ENCODE measurements around the gene CACNA1S. TPM values are rescaled to one million over a fixed set of nuclear protein-coding genes. Genes with fewer than 3 reads are reported as not detected.

Gene CACNA1S
- total RNA-seq, 1 experiment from 2014 or later = not detected

DNA sequence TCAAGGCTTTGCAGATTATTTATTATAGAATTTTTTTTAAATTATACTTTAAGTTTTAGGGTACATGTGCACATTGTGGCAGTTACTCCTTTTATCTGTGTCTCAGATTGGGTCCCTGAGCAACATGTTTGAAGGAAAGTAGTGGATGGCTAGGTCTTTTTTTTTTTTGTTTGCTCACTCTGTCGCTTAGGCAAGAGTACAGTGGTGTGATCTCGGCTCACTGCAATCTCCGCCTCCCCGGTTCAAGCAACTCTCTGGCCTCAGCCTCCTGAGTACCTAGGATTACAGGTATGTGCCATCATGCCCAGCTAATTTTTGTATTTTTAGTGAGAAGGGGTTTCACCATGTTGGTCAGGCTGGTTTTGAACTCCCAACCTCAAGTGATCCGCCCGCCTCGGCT lies 49.1 kb downstream of the CACNA1S start:
- Histone ChIP-seq H3K4me3 (ENCODE audit: low read depth in 2 of 2, low read length in 2 of 2) (no peak overlapping the region), H3K27ac (ENCODE audit: low read length) (no peak overlapping the region), H3K27me3 (ENCODE audit: control insufficient read depth, insufficient read depth, low read length) (peaks cover 4% of the 10 kb centered on the region; the same call in 1 of the 2 replicates), H3K9me3 (ENCODE audit: control insufficient read depth, insufficient read depth, low read depth, low read length) (no peaks in the 10 kb centered on the region), H3K36me3 (ENCODE audit: control insufficient read depth, insufficient read depth, low read length) (no peaks in the 10 kb centered on the region), H3K4me1 (ENCODE audit: control insufficient read depth, insufficient read depth, low read length) (no peaks in the 10 kb centered on the region)
- CTCF ChIA-PET = interaction anchor here (0.9 kb wide), 1 partner anchor 22 kb away, joined by 3 read pairs; no protein-coding TSS in a partner anchor
- intact Hi-C loops (cut with micrococcal nuclease; ENCODE audit: unreplicated experiment) = no loop called here
- DNase-seq (ENCODE audit: low read depth, low spot score) (no peak), ATAC-seq (no peak)
- POLR2A ChIA-PET = no interaction called here
- TF ChIP-seq POLR2AphosphoS5 (IDR thresholded peaks at IDR 0.05; ENCODE audit: low read depth, low read length) (no peak), SIN3A (IDR thresholded peaks at IDR 0.05; ENCODE audit: borderline replicate concordance, insufficient read depth, low read depth, low read length) (no peak), TCF7L2 (IDR thresholded peaks at IDR 0.05; ENCODE audit: low read depth, low read length) (no peak)
- TF ChIP-seq, protein P1, sequence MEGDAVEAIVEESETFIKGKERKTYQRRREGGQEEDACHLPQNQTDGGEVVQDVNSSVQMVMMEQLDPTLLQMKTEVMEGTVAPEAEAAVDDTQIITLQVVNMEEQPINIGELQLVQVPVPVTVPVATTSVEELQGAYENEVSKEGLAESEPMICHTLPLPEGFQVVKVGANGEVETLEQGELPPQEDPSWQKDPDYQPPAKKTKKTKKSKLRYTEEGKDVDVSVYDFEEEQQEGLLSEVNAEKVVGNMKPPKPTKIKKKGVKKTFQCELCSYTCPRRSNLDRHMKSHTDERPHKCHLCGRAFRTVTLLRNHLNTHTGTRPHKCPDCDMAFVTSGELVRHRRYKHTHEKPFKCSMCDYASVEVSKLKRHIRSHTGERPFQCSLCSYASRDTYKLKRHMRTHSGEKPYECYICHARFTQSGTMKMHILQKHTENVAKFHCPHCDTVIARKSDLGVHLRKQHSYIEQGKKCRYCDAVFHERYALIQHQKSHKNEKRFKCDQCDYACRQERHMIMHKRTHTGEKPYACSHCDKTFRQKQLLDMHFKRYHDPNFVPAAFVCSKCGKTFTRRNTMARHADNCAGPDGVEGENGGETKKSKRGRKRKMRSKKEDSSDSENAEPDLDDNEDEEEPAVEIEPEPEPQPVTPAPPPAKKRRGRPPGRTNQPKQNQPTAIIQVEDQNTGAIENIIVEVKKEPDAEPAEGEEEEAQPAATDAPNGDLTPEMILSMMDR (IDR thresholded peaks at IDR 0.05) = no peak
- TF ChIP-seq, protein P2, sequence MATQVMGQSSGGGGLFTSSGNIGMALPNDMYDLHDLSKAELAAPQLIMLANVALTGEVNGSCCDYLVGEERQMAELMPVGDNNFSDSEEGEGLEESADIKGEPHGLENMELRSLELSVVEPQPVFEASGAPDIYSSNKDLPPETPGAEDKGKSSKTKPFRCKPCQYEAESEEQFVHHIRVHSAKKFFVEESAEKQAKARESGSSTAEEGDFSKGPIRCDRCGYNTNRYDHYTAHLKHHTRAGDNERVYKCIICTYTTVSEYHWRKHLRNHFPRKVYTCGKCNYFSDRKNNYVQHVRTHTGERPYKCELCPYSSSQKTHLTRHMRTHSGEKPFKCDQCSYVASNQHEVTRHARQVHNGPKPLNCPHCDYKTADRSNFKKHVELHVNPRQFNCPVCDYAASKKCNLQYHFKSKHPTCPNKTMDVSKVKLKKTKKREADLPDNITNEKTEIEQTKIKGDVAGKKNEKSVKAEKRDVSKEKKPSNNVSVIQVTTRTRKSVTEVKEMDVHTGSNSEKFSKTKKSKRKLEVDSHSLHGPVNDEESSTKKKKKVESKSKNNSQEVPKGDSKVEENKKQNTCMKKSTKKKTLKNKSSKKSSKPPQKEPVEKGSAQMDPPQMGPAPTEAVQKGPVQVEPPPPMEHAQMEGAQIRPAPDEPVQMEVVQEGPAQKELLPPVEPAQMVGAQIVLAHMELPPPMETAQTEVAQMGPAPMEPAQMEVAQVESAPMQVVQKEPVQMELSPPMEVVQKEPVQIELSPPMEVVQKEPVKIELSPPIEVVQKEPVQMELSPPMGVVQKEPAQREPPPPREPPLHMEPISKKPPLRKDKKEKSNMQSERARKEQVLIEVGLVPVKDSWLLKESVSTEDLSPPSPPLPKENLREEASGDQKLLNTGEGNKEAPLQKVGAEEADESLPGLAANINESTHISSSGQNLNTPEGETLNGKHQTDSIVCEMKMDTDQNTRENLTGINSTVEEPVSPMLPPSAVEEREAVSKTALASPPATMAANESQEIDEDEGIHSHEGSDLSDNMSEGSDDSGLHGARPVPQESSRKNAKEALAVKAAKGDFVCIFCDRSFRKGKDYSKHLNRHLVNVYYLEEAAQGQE (IDR thresholded peaks at IDR 0.05; ENCODE audit: insufficient read depth in 1 of 2, low read depth in 2 of 2, low read length in 1 of 2) = no peak
- in situ Hi-C loops (cut with HindIII; ENCODE audit: low pct_unique_long_range_greater_than_20kb, low sequenced_read_pairs) = no loop called here
- no TSS peak for BruUV-seq (replicated peaks)

DNA sequence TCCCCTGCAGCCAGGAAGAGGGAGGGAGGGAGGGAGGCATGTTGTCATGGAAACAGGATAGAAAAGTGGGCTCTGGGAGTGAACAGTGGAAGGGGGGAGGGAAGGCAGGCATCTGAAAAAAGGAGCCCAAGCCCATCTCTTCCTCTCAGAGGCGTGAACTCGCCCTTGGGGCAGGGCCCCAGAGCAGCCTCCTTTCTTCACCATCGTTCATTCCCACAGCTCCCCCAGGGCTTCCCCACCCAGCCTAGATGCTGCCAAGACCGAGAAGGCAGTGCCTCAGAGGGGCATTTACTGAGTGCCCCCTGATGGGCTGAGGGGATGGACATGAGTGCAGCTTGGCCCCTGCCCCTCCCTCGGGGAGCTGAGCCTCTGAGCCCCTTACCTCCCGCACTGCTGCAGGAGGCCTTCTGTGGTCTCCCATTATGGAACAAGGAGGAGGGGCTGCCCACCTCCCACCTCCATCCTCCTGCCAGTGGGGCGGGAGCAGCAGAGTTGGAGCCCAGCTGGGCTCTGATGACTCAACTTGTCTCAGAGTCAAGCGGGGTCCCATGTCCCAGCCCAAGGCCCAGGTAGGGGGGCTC lies 49.6 kb downstream of the CACNA1S start:
- Histone ChIP-seq H3K4me3 (ENCODE audit: low read depth in 2 of 2, low read length in 2 of 2) (no peak overlapping the region), H3K27ac (ENCODE audit: low read length) (no peak overlapping the region), H3K36me3 (ENCODE audit: control insufficient read depth, insufficient read depth, low read length) (no peaks in the 10 kb centered on the region), H3K27me3 (ENCODE audit: control insufficient read depth, insufficient read depth, low read length) (peaks cover 4% of the 10 kb centered on the region; the same call in 1 of the 2 replicates), H3K4me1 (ENCODE audit: control insufficient read depth, insufficient read depth, low read length) (no peaks in the 10 kb centered on the region), H3K9me3 (ENCODE audit: control insufficient read depth, insufficient read depth, low read depth, low read length) (no peaks in the 10 kb centered on the region)
- POLR2A ChIA-PET = no interaction called here
- intact Hi-C loops (cut with micrococcal nuclease; ENCODE audit: unreplicated experiment) = no loop called here
- in situ Hi-C loops (cut with HindIII; ENCODE audit: low pct_unique_long_range_greater_than_20kb, low sequenced_read_pairs) = no loop called here
- no TSS peak for BruUV-seq (replicated peaks)
- CTCF ChIA-PET = no interaction called here
- DNase-seq (ENCODE audit: low read depth, low spot score) (no peak), ATAC-seq (no peak)
- no peak for TF ChIP-seq TCF7L2 (IDR thresholded peaks at IDR 0.05; ENCODE audit: low read depth, low read length)
- TF ChIP-seq, protein P1 (IDR thresholded peaks at IDR 0.05) = no peak
- no peak for TF ChIP-seq SIN3A (IDR thresholded peaks at IDR 0.05; ENCODE audit: borderline replicate concordance, insufficient read depth, low read depth, low read length)
- TF ChIP-seq, protein P2 (IDR thresholded peaks at IDR 0.05; ENCODE audit: insufficient read depth in 1 of 2, low read depth in 2 of 2, low read length in 1 of 2) = no peak

All from Panc1 (cell line).